HepG2 (cell line): Measurements from ENCODE around the gene TMEM135. TPM values are rescaled to one million over a fixed set of nuclear protein-coding genes. Genes with fewer than 3 reads are reported as not detected.
A peak's percentile ranks its signal among the peaks of the same experiment; 100 is the strongest.

ENCODE experiments used
- ATAC-seq: fragments of 200-7000 bp; cut with Tn5 transposase; 3 replicates; pipeline ENCODE4 v1.9.1; 2020; ENCODE audit warnings: mild to moderate bottlenecking, moderate library complexity
- BruUV-seq: library from RNA; stranded (reverse); fragments of 400-500 nt; replicated peaks from 2 replicates; lab custom pipeline; 2021; lab: Mats Ljungman, UMichigan
- CTCF ChIA-PET: fragments of 300-600 bp; formaldehyde crosslinking; extraction: SDS; loops from one replicate; lab custom pipeline; 2021; ENCODE audit warnings: low total read pairs, inconsistent platforms, low intra/inter-chr PET ratio; lab: Yijun Ruan, JAX
- POLR2A ChIA-PET: fragments of 350-600 bp; sonication (Branson Sonifier 250); formaldehyde crosslinking; loops from one replicate; lab custom pipeline; 2020; ENCODE audit warnings: antibody characterized with exemption, inconsistent platforms; lab: Yijun Ruan, JAX
- DNase-seq: peaks from one replicate; pipeline ENCODE4 v3.0.0-alpha.2; 2015; ENCODE audit warnings: low spot score
- FAIRE-seq: peaks from 3 replicates; lab custom pipeline; 2011; peaks lifted over from hg19 to GRCh38; lab: Jason Lieb, UNC
- H2AFZ ChIP-seq: one replicate; pipeline ENCODE4 v1.6.1; 2011; ENCODE audit warnings: low read length, inconsistent platforms
- H3K27ac ChIP-seq: fragments of 300-600 bp; 3 replicates; pipeline ENCODE4 v1.8.0; 2011; ENCODE audit warnings: mixed run types, mild to moderate bottlenecking, mixed read lengths, low read length, inconsistent platforms; ENCODE audit not compliant: insufficient read depth; ENCODE audit errors: extremely low read length
- H3K27me3 ChIP-seq, 2 experiments: fragments of 200-600 bp in 1 of 2; 2 replicates in 1 of 2; 3 replicates in 1 of 2; pipeline versions ENCODE4 v1.6.0 to v1.8.0; 2011; ENCODE audit warnings: low read length in 2 of 2, mild to moderate bottlenecking in 2 of 2, moderate library complexity in 2 of 2, inconsistent platforms in 1 of 2; ENCODE audit not compliant: insufficient read depth in 2 of 2, control insufficient read depth in 1 of 2
- H3K36me3 ChIP-seq, 2 experiments: fragments of 200-600 bp in 1 of 2; replicated peaks in 1 of 2; 2 replicates in 1 of 2; 3 replicates in 1 of 2; pipeline versions ENCODE4 v1.5.1 to v1.8.0; 2011; ENCODE audit warnings: low read length in 2 of 2, inconsistent platforms in 1 of 2; ENCODE audit not compliant: insufficient read depth in 2 of 2, control insufficient read depth in 1 of 2
- H3K4me1 ChIP-seq: 2 replicates; pipeline ENCODE4 v1.5.1; 2012; ENCODE audit warnings: low read length, inconsistent platforms; ENCODE audit not compliant: insufficient read depth
- H3K4me2 ChIP-seq: 2 replicates; pipeline ENCODE4 v1.6.0; 2011; ENCODE audit warnings: low read depth, low read length, inconsistent platforms
- H3K4me3 ChIP-seq, 3 experiments: fragments of 200-600 bp in 1 of 3; sonication (generic), shearing (Covaris generic) in 1 of 3; replicated peaks in 1 of 3; 2 replicates each; pipeline ENCODE4 v1.5.1; 2011 to 2016; ENCODE audit warnings: low read length in 3 of 3, inconsistent platforms in 2 of 3, low read depth in 2 of 3, mild to moderate bottlenecking in 2 of 3, control low read depth in 1 of 3, mixed read lengths in 1 of 3; ENCODE audit not compliant: insufficient read depth in 1 of 3
- H3K79me2 ChIP-seq: one replicate; pipeline ENCODE4 v1.6.1; 2011; ENCODE audit warnings: low read length, inconsistent platforms; ENCODE audit not compliant: insufficient read depth
- H3K9ac ChIP-seq: 2 replicates; pipeline ENCODE4 v1.6.0; 2011; ENCODE audit warnings: mild to moderate bottlenecking, low read depth, low read length, inconsistent platforms; ENCODE audit not compliant: insufficient read depth
- H3K9me3 ChIP-seq: 2 replicates; pipeline ENCODE4 v1.5.1; 2012; ENCODE audit warnings: mild to moderate bottlenecking, low read length
- H4K20me1 ChIP-seq: 2 replicates; pipeline ENCODE4 v1.6.0; 2011; ENCODE audit warnings: inconsistent platforms, mild to moderate bottlenecking, low read length, moderate library complexity; ENCODE audit not compliant: insufficient read depth
- PAXIP1 ChIP-seq: sonication (generic); formaldehyde crosslinking; conservative IDR thresholded peaks from 2 replicates; pipeline ENCODE4 v1.4.0; 2020; ENCODE audit warnings: mild to moderate bottlenecking, missing genetic modification reagents, moderate library complexity
- PTBP1 ChIP-seq: fragments of 200-400 bp; formaldehyde crosslinking; IDR thresholded peaks from 2 replicates; pipeline ENCODE4 v1.6.1; 2018; ENCODE audit warnings: low read length, low read depth; ENCODE audit not compliant: poor library complexity, severe bottlenecking
- SIN3B ChIP-seq: fragments of 150-350 bp; IDR thresholded peaks from 2 replicates; pipeline ENCODE4 v1.6.1; 2014; ENCODE audit warnings: low read length
- SYNCRIP ChIP-seq: fragments of 200-400 bp; formaldehyde crosslinking; IDR thresholded peaks from 2 replicates; pipeline ENCODE4 v1.6.1; 2018; ENCODE audit warnings: mild to moderate bottlenecking, low read depth, low read length; ENCODE audit not compliant: insufficient read depth
- ZFAT ChIP-seq: sonication (generic); formaldehyde crosslinking; conservative IDR thresholded peaks from 2 replicates; pipeline ENCODE4 v1.8.1; 2023; ENCODE audit warnings: missing genetic modification reagents, inconsistent platforms
- ZNF652 ChIP-seq: IDR thresholded peaks from 2 replicates; pipeline ENCODE4 v1.6.1; 2016; ENCODE audit warnings: low read depth, borderline replicate concordance
- WGBS: methylation state at CpG from one replicate; pipeline ENCODE4 v1.1.6; 2017; ENCODE audit warnings: low lambda C conversion rate; 5-methylcytosine and 5-hydroxymethylcytosine counted together
- in situ Hi-C: cut with HindIII; loops from 2 replicates; pipeline ENCODE4 v1.10.0; 2017; ENCODE audit warnings: low pct_unique_long_range_greater_than_20kb; ENCODE audit not compliant: extremely low pct_ligation_motif_present
- intact Hi-C: fragments of 100-400 bp; cut with micrococcal nuclease; formaldehyde crosslinking; loops from one replicate; pipeline ENCODE4 v1.10.0; 2022; ENCODE audit not compliant: unreplicated experiment
- polyA plus RNA-seq, 8 experiments: library from polyadenylated mRNA; depleted of rRNA in 3 of 8; stranded (reverse) in 7 of 8; unstranded in 1 of 8; fragments of >200 nt; fragmentation: Illumina TruSeq in 4 of 8; extraction: Trizol in 4 of 8; gene quantifications; 2 replicates each; pipeline versions ENCODE4 v1.2.1 to v1.2.3, GENCODE V29; 2011 to 2016; ENCODE audit warnings: low read depth in 4 of 8, missing spikeins in 1 of 8, mixed read lengths in 1 of 8; ENCODE audit not compliant: insufficient read depth in 1 of 8
- total RNA-seq, 5 experiments: library from RNA; depleted of rRNA; stranded (reverse); fragments of >200 nt; fragmentation: Illumina TruSeq; extraction: Trizol; gene quantifications; 2 replicates each; pipeline ENCODE4 v1.2.3, GENCODE V29; 2016; ENCODE audit warnings: low read depth in 1 of 5

TMEM135 gene
- total and polyA plus RNA-seq, 2 of the 13 experiments (the other 11 are each of a cell fraction or from before 2014, with no cell fraction given) = 36.6 to 88.9 TPM

GRCh38 chr11:87012673-87013072 lies 25.1 kb upstream of the TMEM135 start:
- Histone ChIP-seq H3K4me2 (0 out of 2 replicates have a peak overlapping the region, but pooled peaks have one; percentile 12), H3K9me3 (no peaks in the 10 kb centered on the region), H3K36me3 (no peaks in the 10 kb centered on the region), H3K4me1 (peaks cover 51% of the 10 kb centered on the region), H2AFZ (no peak overlapping the region), H3K9ac (no peak overlapping the region), H3K27me3 (no peaks in the 10 kb centered on the region), H3K4me3 (no peak overlapping the region), H3K79me2 (no peaks in the 10 kb centered on the region), H3K27ac (no peak overlapping the region), H4K20me1 (no peaks in the 10 kb centered on the region)
- in situ Hi-C loops (no loop called here), intact Hi-C loops (no loop called here)
- WGBS = 83% methylated on average over 1 of the region's 1 CpG
- ChIA-PET CTCF (no interaction called here), POLR2A (interaction anchor here (1.3 to 2.1 kb wide), 2 partner anchors 25 to 57 kb away, joined by 4 to 9 read pairs; partner anchors contain the start of genes FZD4 and TMEM135)
- no peak for ATAC-seq
- no peak for DNase-seq
- TF ChIP-seq SYNCRIP (no peak), ZNF652 (CRISPR knock-in tag) (no peak), PTBP1 (no peak), SIN3B (no peak), PAXIP1 (CRISPR knock-in tag) (no peak), ZFAT (no peak)
- no TSS peak for BruUV-seq
- FAIRE-seq = no peak
